ENCODE results near the gene ADCY2.

GRCh38 chr5:7462758-7463157 is 66.8 kb downstream of the ADCY2 start:
- TF ChIP-seq CTCF (IDR thresholded peaks at IDR 0.05) (no peak), EP300 (IDR thresholded peaks at IDR 0.05) (no peak), POLR2A (IDR thresholded peaks at IDR 0.05) (no peak)
